Fibroblast of lung (primary cell): ENCODE results near the gene ENC1. TPM values are rescaled to one million over a fixed set of nuclear protein-coding genes. Genes with fewer than 3 reads are reported as not detected.
A peak's percentile ranks its signal among the peaks of the same experiment; 100 is the strongest.

Experiments used
- DNase-seq, 2 donors: peaks; one replicate each; pipeline versions ENCODE4 v3.0.0 to v3.0.0-alpha.2; 2010; ENCODE audit warnings: low read depth in 2 of 2
- H2AFZ ChIP-seq: 2 replicates; pipeline ENCODE4 v1.5.1; 2012; ENCODE audit warnings: low read length, control low read depth, inconsistent platforms
- H3K27ac ChIP-seq: 2 replicates; pipeline ENCODE4 v1.5.1; 2011; ENCODE audit warnings: low read length, control low read depth; ENCODE audit not compliant: insufficient read depth
- H3K27me3 ChIP-seq: 2 replicates; pipeline ENCODE4 v1.5.1; 2011; ENCODE audit warnings: mild to moderate bottlenecking, low read length; ENCODE audit not compliant: control insufficient read depth, insufficient read depth
- H3K36me3 ChIP-seq: 2 replicates; pipeline ENCODE4 v1.5.1; 2011; ENCODE audit warnings: low read length; ENCODE audit not compliant: control insufficient read depth, insufficient read depth
- H3K4me1 ChIP-seq: 2 replicates; pipeline ENCODE4 v1.5.1; 2011; ENCODE audit warnings: low read length; ENCODE audit not compliant: control insufficient read depth, insufficient read depth; ENCODE audit errors: extremely low read depth
- H3K4me2 ChIP-seq: 2 replicates; pipeline ENCODE4 v1.5.1; 2011; ENCODE audit warnings: low read length, control low read depth; ENCODE audit not compliant: insufficient read depth; ENCODE audit errors: extremely low read depth
- H3K4me3 ChIP-seq, 4 experiments: fragments of 200-600 bp in 1 of 4; sonication (generic) in 1 of 4; replicated peaks in 1 of 4; 2 replicates each; pipeline ENCODE4 v1.5.1; 2011 to 2016; ENCODE audit warnings: low read length in 4 of 4, low read depth in 3 of 4, mild to moderate bottlenecking in 3 of 4, control low read depth in 2 of 4, inconsistent platforms in 1 of 4, mixed read lengths in 1 of 4; ENCODE audit not compliant: insufficient read depth in 1 of 4; ENCODE audit errors: control extremely low read depth in 1 of 4
- H3K79me2 ChIP-seq: 2 replicates; pipeline ENCODE4 v1.5.1; 2012; ENCODE audit warnings: mild to moderate bottlenecking, low read length, inconsistent platforms; ENCODE audit not compliant: control insufficient read depth, insufficient read depth
- H3K9ac ChIP-seq: 2 replicates; pipeline ENCODE4 v1.5.1; 2011; ENCODE audit warnings: mild to moderate bottlenecking, low read length, control low read depth; ENCODE audit not compliant: insufficient read depth
- H3K9me3 ChIP-seq: 2 replicates; pipeline ENCODE4 v1.5.1; 2012; ENCODE audit warnings: low read depth, low read length; ENCODE audit not compliant: control insufficient read depth, insufficient read depth
- H4K20me1 ChIP-seq: 2 replicates; pipeline ENCODE4 v1.5.1; 2011; ENCODE audit warnings: low read length; ENCODE audit not compliant: control insufficient read depth, insufficient read depth; ENCODE audit errors: extremely low read depth
- CTCF ChIP-seq, 2 donors: IDR thresholded peaks in 1 of 2; conservative IDR thresholded peaks in 1 of 2; 1 replicate in 1 of 2; 2 replicates in 1 of 2; pipeline ENCODE4 v1.5.1; 2011 to 2012; ENCODE audit warnings: low read length in 2 of 2, control low read depth in 1 of 2, inconsistent platforms in 1 of 2, low read depth in 1 of 2, mild to moderate bottlenecking in 1 of 2
- EZH2 ChIP-seq: IDR thresholded peaks from 2 replicates; pipeline ENCODE4 v1.5.1; 2012; ENCODE audit warnings: low read length, control low read depth, mild to moderate bottlenecking; ENCODE audit errors: missing control alignments
- polyA plus RNA-seq, 2 donors: library from polyadenylated mRNA; depleted of rRNA in 1 of 2; stranded (reverse) in 1 of 2; unstranded in 1 of 2; fragments of >200 nt; gene quantifications; 2 replicates each; pipeline ENCODE4 v1.2.1, GENCODE V29; 2011 to 2012; ENCODE audit warnings: missing spikeins in 1 of 2
- total RNA-seq: library from RNA; depleted of rRNA; stranded (reverse); fragments of >200 nt; gene quantifications from 2 replicates; pipeline ENCODE4 v1.2.1, GENCODE V29; 2014

ENC1 gene
- total and polyA plus RNA-seq, 2 donors (not counting 1 experiment from before 2014, with no cell fraction given): 3.5 to 15.4 TPM

GRCh38 chr5:74633695-74634094 is 6.8 kb downstream of the ENC1 start:
- H3K4me1 ChIP-seq: peaks cover 37% of the 10 kb centered on the region
- no peaks in the 10 kb centered on the region for H4K20me1 ChIP-seq
- peaks cover 5% of the 10 kb centered on the region for H3K36me3 ChIP-seq
- TF ChIP-seq CTCF (conservative IDR thresholded peaks at IDR 0.05 in 1 of 2, IDR thresholded peaks at IDR 0.05 in 1 of 2; ENCODE audit: low read depth in 1 of 2, low read length in 2 of 2) (no peak), EZH2 (no peak)
- DNase-seq: no peak
- H3K4me3 ChIP-seq: no peak overlapping the region
- H2AFZ ChIP-seq: no peak overlapping the region
- peaks cover 46% of the 10 kb centered on the region for H3K79me2 ChIP-seq
- no peaks in the 10 kb centered on the region for H3K9me3 ChIP-seq
- H3K9ac ChIP-seq: no peak overlapping the region
- H3K27me3 ChIP-seq: no peaks in the 10 kb centered on the region
- no peak overlapping the region for H3K27ac ChIP-seq
- H3K4me2 ChIP-seq: peak overlapping the region; percentile 4

GRCh38 chr5:74632947-74633356 is 7.6 kb downstream of the ENC1 start:
- H3K36me3 ChIP-seq: peaks cover 5% of the 10 kb centered on the region
- peak; percentile 70 to 88 for DNase-seq
- peaks cover 40% of the 10 kb centered on the region for H3K79me2 ChIP-seq
- no peak overlapping the region for H3K9ac ChIP-seq
- H3K4me2 ChIP-seq: peak overlapping the region; percentile 41
- no peak overlapping the region for H2AFZ ChIP-seq
- no peaks in the 10 kb centered on the region for H3K9me3 ChIP-seq
- H3K27ac ChIP-seq: peak overlapping the region; percentile 84
- H3K27me3 ChIP-seq: no peaks in the 10 kb centered on the region
- TF ChIP-seq CTCF (conservative IDR thresholded peaks at IDR 0.05 in 1 of 2, IDR thresholded peaks at IDR 0.05 in 1 of 2; ENCODE audit: low read depth in 1 of 2, low read length in 2 of 2) (no peak), EZH2 (no peak)
- H4K20me1 ChIP-seq: no peaks in the 10 kb centered on the region
- H3K4me1 ChIP-seq: peaks cover 37% of the 10 kb centered on the region
- H3K4me3 ChIP-seq: no peak overlapping the region

- Histone ChIP-seq H3K79me2 (peaks cover 24% of the 10 kb centered on the region), H3K4me3 (no peak overlapping the region), H4K20me1 (no peaks in the 10 kb centered on the region), H3K4me2 (peak overlapping the region; percentile 56), H3K36me3 (peaks cover 5% of the 10 kb centered on the region), H3K4me1 (peaks cover 32% of the 10 kb centered on the region), H2AFZ (no peak overlapping the region), H3K27ac (peak overlapping the region; percentile 84), H3K9ac (peak overlapping the region; percentile 4), H3K9me3 (no peaks in the 10 kb centered on the region), H3K27me3 (no peaks in the 10 kb centered on the region)
- peak; percentile 71 to 93 for DNase-seq
- TF ChIP-seq EZH2 (no peak), CTCF (conservative IDR thresholded peaks at IDR 0.05 in 1 of 2, IDR thresholded peaks at IDR 0.05 in 1 of 2; ENCODE audit: low read depth in 1 of 2, low read length in 2 of 2) (no peak)
Observed at GRCh38 chr5:74631081-74631953, 9.2 kb downstream of the ENC1 start.
